ENCODE data around the gene GJC2. TPM values are rescaled to one million over a fixed set of nuclear protein-coding genes. Genes with fewer than 3 reads are reported as not detected.

GJC2 gene
- total RNA-seq, 1 experiment from 2014 or later = 0.76 TPM

DNA sequence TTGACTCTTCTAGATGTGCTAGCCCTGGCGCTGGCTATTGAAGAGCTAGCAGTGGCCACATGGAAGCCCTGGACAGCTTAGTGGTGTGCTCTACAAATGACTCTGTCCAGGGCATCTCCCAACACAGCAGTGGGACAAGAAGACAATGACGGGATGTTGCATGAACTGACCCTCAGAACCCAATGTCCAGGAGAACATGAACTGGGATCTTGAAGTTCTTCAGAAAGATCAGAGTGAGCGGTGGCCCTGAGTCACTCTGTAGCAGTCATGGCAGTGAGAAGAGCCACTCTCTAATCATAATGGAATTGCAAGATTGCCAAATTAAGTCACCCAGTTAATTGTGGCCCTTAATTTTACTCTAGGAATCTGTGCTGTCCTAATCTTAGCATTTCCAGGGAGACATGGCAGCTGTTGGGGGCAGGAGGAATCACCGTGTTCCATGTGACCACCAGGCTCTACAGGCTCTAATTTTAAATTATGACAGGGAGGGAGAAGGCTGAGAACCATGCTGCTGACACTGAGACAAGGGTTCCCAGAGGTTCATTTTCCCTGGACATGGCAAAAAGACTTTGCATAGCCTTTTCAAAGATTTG is 47.9 kb downstream of the GJC2 start:
- Histone ChIP-seq H4K20me1 (ENCODE audit: insufficient read depth) (no peaks in the 10 kb centered on the region), H3K4me3 (replicated peaks in 1 of 2; ENCODE audit: low read depth in 1 of 2, low read length in 2 of 2) (no peak overlapping the region), H3K27me3 (ENCODE audit: insufficient read depth, low read length) (no peaks in the 10 kb centered on the region), H3K27ac (ENCODE audit: low read depth, low read length) (no peak overlapping the region), H3K4me1 (ENCODE audit: control insufficient read depth in 1 of 2, insufficient read depth in 2 of 2, low read length in 2 of 2) (no peaks in the 10 kb centered on the region), H3K79me2 (ENCODE audit: insufficient read depth, low read length) (no peaks in the 10 kb centered on the region), H3K9me2 (ENCODE audit: insufficient read depth) (no peaks in the 10 kb centered on the region), H3K36me3 (ENCODE audit: control insufficient read depth in 1 of 2, insufficient read depth in 2 of 2, low read length in 2 of 2) (no peaks in the 10 kb centered on the region), H2AFZ (ENCODE audit: low read depth, low read length, poor library complexity, severe bottlenecking) (no peak overlapping the region), H3K4me2 (ENCODE audit: low read length) (no peak overlapping the region), H3K9me3 (ENCODE audit: control insufficient read depth in 1 of 2, insufficient read depth in 1 of 2, low read depth in 1 of 2, low read length in 2 of 2) (peaks cover 9 to 24% of the 10 kb centered on the region in 2 experiments; a peak in 3 of 4 replicates), H3K9ac (ENCODE audit: low read length) (no peak overlapping the region)
- ATAC-seq (no peak), DNase-seq (ENCODE audit: low read depth, low spot score) (no peak)
- BruUV-seq (replicated peaks) = no TSS peak
- ChIA-PET CTCF (no interaction called here), POLR2A (no interaction called here), RAD21 (ENCODE audit: low non-redundant PET in 1 of 2, low total read pairs in 2 of 2, uncharacterized antibody in 2 of 2, unreplicated experiment in 2 of 2) (no interaction called here)
- intact Hi-C loops (cut with micrococcal nuclease) = no loop called here
- no peak for TF ChIP-seq TCF7L2 (IDR thresholded peaks at IDR 0.05; ENCODE audit: borderline replicate concordance, extremely low read depth, insufficient read depth, insufficient read length)
- TF ChIP-seq, protein P1, sequence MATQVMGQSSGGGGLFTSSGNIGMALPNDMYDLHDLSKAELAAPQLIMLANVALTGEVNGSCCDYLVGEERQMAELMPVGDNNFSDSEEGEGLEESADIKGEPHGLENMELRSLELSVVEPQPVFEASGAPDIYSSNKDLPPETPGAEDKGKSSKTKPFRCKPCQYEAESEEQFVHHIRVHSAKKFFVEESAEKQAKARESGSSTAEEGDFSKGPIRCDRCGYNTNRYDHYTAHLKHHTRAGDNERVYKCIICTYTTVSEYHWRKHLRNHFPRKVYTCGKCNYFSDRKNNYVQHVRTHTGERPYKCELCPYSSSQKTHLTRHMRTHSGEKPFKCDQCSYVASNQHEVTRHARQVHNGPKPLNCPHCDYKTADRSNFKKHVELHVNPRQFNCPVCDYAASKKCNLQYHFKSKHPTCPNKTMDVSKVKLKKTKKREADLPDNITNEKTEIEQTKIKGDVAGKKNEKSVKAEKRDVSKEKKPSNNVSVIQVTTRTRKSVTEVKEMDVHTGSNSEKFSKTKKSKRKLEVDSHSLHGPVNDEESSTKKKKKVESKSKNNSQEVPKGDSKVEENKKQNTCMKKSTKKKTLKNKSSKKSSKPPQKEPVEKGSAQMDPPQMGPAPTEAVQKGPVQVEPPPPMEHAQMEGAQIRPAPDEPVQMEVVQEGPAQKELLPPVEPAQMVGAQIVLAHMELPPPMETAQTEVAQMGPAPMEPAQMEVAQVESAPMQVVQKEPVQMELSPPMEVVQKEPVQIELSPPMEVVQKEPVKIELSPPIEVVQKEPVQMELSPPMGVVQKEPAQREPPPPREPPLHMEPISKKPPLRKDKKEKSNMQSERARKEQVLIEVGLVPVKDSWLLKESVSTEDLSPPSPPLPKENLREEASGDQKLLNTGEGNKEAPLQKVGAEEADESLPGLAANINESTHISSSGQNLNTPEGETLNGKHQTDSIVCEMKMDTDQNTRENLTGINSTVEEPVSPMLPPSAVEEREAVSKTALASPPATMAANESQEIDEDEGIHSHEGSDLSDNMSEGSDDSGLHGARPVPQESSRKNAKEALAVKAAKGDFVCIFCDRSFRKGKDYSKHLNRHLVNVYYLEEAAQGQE (IDR thresholded peaks at IDR 0.05; ENCODE audit: low read depth) = no peak
- TF ChIP-seq POLR2AphosphoS5 (IDR thresholded peaks at IDR 0.05; ENCODE audit: low read depth, low read length) = no peak
- TF ChIP-seq SIN3A (IDR thresholded peaks at IDR 0.05; ENCODE audit: low read depth) = no peak
- TF ChIP-seq SP1 (IDR thresholded peaks at IDR 0.05; ENCODE audit: low read depth) = no peak
- TF ChIP-seq POLR2A (IDR thresholded peaks at IDR 0.05; ENCODE audit: borderline replicate concordance, extremely low read depth, insufficient read depth, insufficient read length) = no peak
- TF ChIP-seq FOSL1 (IDR thresholded peaks at IDR 0.05; ENCODE audit: low read depth) = no peak
- TF ChIP-seq, protein P2, sequence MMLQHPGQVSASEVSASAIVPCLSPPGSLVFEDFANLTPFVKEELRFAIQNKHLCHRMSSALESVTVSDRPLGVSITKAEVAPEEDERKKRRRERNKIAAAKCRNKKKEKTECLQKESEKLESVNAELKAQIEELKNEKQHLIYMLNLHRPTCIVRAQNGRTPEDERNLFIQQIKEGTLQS (IDR thresholded peaks at IDR 0.05) = no peak
- TF ChIP-seq, protein P3, sequence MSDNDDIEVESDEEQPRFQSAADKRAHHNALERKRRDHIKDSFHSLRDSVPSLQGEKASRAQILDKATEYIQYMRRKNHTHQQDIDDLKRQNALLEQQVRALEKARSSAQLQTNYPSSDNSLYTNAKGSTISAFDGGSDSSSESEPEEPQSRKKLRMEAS (IDR thresholded peaks at IDR 0.05) = no peak
- TF ChIP-seq, protein P4, sequence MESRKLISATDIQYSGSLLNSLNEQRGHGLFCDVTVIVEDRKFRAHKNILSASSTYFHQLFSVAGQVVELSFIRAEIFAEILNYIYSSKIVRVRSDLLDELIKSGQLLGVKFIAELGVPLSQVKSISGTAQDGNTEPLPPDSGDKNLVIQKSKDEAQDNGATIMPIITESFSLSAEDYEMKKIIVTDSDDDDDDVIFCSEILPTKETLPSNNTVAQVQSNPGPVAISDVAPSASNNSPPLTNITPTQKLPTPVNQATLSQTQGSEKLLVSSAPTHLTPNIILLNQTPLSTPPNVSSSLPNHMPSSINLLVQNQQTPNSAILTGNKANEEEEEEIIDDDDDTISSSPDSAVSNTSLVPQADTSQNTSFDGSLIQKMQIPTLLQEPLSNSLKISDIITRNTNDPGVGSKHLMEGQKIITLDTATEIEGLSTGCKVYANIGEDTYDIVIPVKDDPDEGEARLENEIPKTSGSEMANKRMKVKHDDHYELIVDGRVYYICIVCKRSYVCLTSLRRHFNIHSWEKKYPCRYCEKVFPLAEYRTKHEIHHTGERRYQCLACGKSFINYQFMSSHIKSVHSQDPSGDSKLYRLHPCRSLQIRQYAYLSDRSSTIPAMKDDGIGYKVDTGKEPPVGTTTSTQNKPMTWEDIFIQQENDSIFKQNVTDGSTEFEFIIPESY (IDR thresholded peaks at IDR 0.05; ENCODE audit: extremely low read depth, insufficient replicate concordance, low read length) = no peak
- no peak for TF ChIP-seq CEBPB (IDR thresholded peaks at IDR 0.05; ENCODE audit: low read depth)
- no peak for TF ChIP-seq ZNF274 (IDR thresholded peaks at IDR 0.05; ENCODE audit: low read depth, low read length)
- TF ChIP-seq YY1 (IDR thresholded peaks at IDR 0.05; ENCODE audit: extremely low read depth, insufficient replicate concordance, low read depth, low read length) = no peak
- no peak for TF ChIP-seq ELF1 (IDR thresholded peaks at IDR 0.05; ENCODE audit: borderline replicate concordance, low read depth)

Measured in HCT116 (cell line).